Neural cell (in vitro differentiated cells): ENCODE measurements around the gene SRPX2. TPM values are rescaled to one million over a fixed set of nuclear protein-coding genes. Genes with fewer than 3 reads are reported as not detected.
"Not testable (repeated sequence)": the region's sequence is repeated elsewhere in the genome, so short reads cannot be mapped to it uniquely, and the experiment has no call there.

ENCODE experiments used
- H2AFZ ChIP-seq: fragments of 200-600, 300-800 bp; sonication (generic), shearing (Covaris generic); 2 replicates; pipeline ENCODE4 v1.6.0; 2014; ENCODE audit warnings: low read depth, mild to moderate bottlenecking, antibody characterized with exemption, low read length, moderate library complexity
- H3F3A ChIP-seq: fragments of 200-600 bp; shearing (Covaris generic); 2 replicates; pipeline ENCODE4 v1.6.1; 2016; ENCODE audit warnings: mild to moderate bottlenecking, moderate library complexity, mixed read lengths, antibody characterized with exemption, low read length; ENCODE audit not compliant: insufficient read depth, poor library complexity, severe bottlenecking
- H3K27ac ChIP-seq: fragments of 200-600, 300-800 bp; sonication (generic), shearing (Covaris generic); 2 replicates; pipeline ENCODE4 v1.5.1; 2014; ENCODE audit warnings: mild to moderate bottlenecking, low read length, moderate library complexity
- H3K27me3 ChIP-seq: fragments of 300-800, 200-600 bp; sonication (generic), shearing (Covaris generic); 2 replicates; pipeline ENCODE4 v1.6.0; 2014; ENCODE audit warnings: mild to moderate bottlenecking, low read depth, low read length, moderate library complexity; ENCODE audit not compliant: insufficient read depth
- H3K36me3 ChIP-seq: fragments of 300-800, 200-600 bp; sonication (generic), shearing (Covaris generic); 2 replicates; pipeline ENCODE4 v1.5.1; 2014; ENCODE audit warnings: mild to moderate bottlenecking, antibody characterized with exemption, low read length, moderate library complexity; ENCODE audit not compliant: insufficient read depth
- H3K4me2 ChIP-seq: fragments of 300-800, 200-600 bp; sonication (generic), shearing (Covaris generic); 2 replicates; pipeline ENCODE4 v1.6.0; 2014; ENCODE audit warnings: mild to moderate bottlenecking, low read length
- H3K4me3 ChIP-seq: fragments of 300-800, 200-600 bp; sonication (generic), shearing (Covaris generic); 2 replicates; pipeline ENCODE4 v1.5.1; 2014; ENCODE audit warnings: mild to moderate bottlenecking, low read length, moderate library complexity
- H3K79me2 ChIP-seq: fragments of 200-600 bp; shearing (Covaris generic); replicated peaks from 2 replicates; pipeline ENCODE4 v1.6.0; 2014; ENCODE audit warnings: mild to moderate bottlenecking, low read length, moderate library complexity; ENCODE audit not compliant: insufficient read depth
- H3K9ac ChIP-seq: fragments of 300-800, 200-600 bp; sonication (generic), shearing (Covaris generic); 2 replicates; pipeline ENCODE4 v1.6.1; 2016; ENCODE audit warnings: mild to moderate bottlenecking, low read length, mixed read lengths
- H3K9me2 ChIP-seq: fragments of 200-600 bp; shearing (Covaris generic); 2 replicates; pipeline ENCODE4 v1.6.1; 2016; ENCODE audit warnings: mild to moderate bottlenecking, low read length, mixed read lengths; ENCODE audit not compliant: insufficient read depth
- H3K9me3 ChIP-seq: fragments of 200-600, 300-800 bp; sonication (generic), shearing (Covaris generic); 2 replicates; pipeline ENCODE4 v1.6.1; 2016; ENCODE audit warnings: mild to moderate bottlenecking, mixed run types, low read length, moderate library complexity, mixed read lengths
- H4K20me1 ChIP-seq: fragments of 200-600 bp; shearing (Covaris generic); 2 replicates; pipeline ENCODE4 v1.6.1; 2016; ENCODE audit warnings: mild to moderate bottlenecking, mixed run types; ENCODE audit not compliant: insufficient read depth
- CTCF ChIP-seq: fragments of 450-650 bp; IDR thresholded peaks from 2 replicates; pipeline ENCODE4 v1.5.1; 2014; ENCODE audit warnings: antibody characterized with exemption, mild to moderate bottlenecking, moderate library complexity; ENCODE audit not compliant: poor library complexity, severe bottlenecking
- EP300 ChIP-seq: fragments of 450-650 bp; conservative IDR thresholded peaks from 2 replicates; pipeline ENCODE4 v1.6.1; 2014; ENCODE audit warnings: antibody characterized with exemption, mild to moderate bottlenecking, moderate library complexity; ENCODE audit not compliant: poor library complexity, severe bottlenecking
- EZH2 ChIP-seq: fragments of 200-600, 300-800 bp; shearing (Covaris generic), sonication (generic); IDR thresholded peaks from 2 replicates; pipeline ENCODE4 v1.6.1; 2014; ENCODE audit warnings: antibody characterized with exemption, low read length, borderline replicate concordance, mild to moderate bottlenecking; ENCODE audit not compliant: insufficient read depth, poor library complexity, severe bottlenecking
- MXI1 ChIP-seq: fragments of 450-650 bp; conservative IDR thresholded peaks from 2 replicates; pipeline ENCODE4 v1.6.1; 2014; ENCODE audit warnings: antibody characterized with exemption, mild to moderate bottlenecking; ENCODE audit not compliant: poor library complexity, severe bottlenecking
- POLR2AphosphoS5 ChIP-seq: IDR thresholded peaks from 2 replicates; pipeline ENCODE4 v1.6.1; 2012
- RAD21 ChIP-seq: fragments of 450-650 bp; conservative IDR thresholded peaks from 2 replicates; pipeline ENCODE4 v1.6.1; 2014; ENCODE audit warnings: antibody characterized with exemption, mild to moderate bottlenecking, moderate library complexity
- REST ChIP-seq: IDR thresholded peaks from 2 replicates; pipeline ENCODE4 v1.6.1; 2012; ENCODE audit warnings: borderline replicate concordance
- SMC3 ChIP-seq: fragments of 450-650 bp; conservative IDR thresholded peaks from 2 replicates; pipeline ENCODE4 v1.6.1; 2014; ENCODE audit warnings: antibody characterized with exemption, mild to moderate bottlenecking, moderate library complexity; ENCODE audit not compliant: poor library complexity
- TAF1 ChIP-seq: IDR thresholded peaks from 2 replicates; pipeline ENCODE4 v1.6.1; 2012; ENCODE audit warnings: low read depth
- polyA plus RNA-seq: library from polyadenylated mRNA; depleted of rRNA; stranded (reverse); fragments of >200 nt; gene quantifications from 2 replicates; pipeline ENCODE4 v1.2.3, GENCODE V29; 2014

The SRPX2 gene
- polyA plus RNA-seq, 1 donor from 2014 or later, result 0.59 TPM

GRCh38 chrX:100721328-100721727, 77.3 kb downstream of the SRPX2 start:
- H3K4me2 ChIP-seq, result no peak overlapping the region
- TF ChIP-seq EZH2, result no peak
- TF ChIP-seq CTCF, result no peak
- TF ChIP-seq EP300, result no peak
- no peak for TF ChIP-seq MXI1
- no peak for TF ChIP-seq SMC3
- TF ChIP-seq TAF1, result no peak
- TF ChIP-seq POLR2AphosphoS5, result no peak
- TF ChIP-seq RAD21, result no peak
- TF ChIP-seq REST, result no peak
- no peak overlapping the region for H3K27ac ChIP-seq
- no peaks in the 10 kb centered on the region for H3K9me3 ChIP-seq
- no peaks in the 10 kb centered on the region for H3K79me2 ChIP-seq
- no peak overlapping the region for H3K9ac ChIP-seq
- no peaks in the 10 kb centered on the region for H4K20me1 ChIP-seq
- no peaks in the 10 kb centered on the region for H3F3A ChIP-seq
- no peak overlapping the region for H3K4me3 ChIP-seq
- no peaks in the 10 kb centered on the region for H3K27me3 ChIP-seq
- H3K9me2 ChIP-seq, result no peaks in the 10 kb centered on the region
- H2AFZ ChIP-seq, result no peak overlapping the region
- H3K36me3 ChIP-seq, result no peaks in the 10 kb centered on the region

- H3K9me2 ChIP-seq, H3K4me2 ChIP-seq, H3K9ac ChIP-seq, H4K20me1 ChIP-seq, H2AFZ ChIP-seq, H3K27ac ChIP-seq, H3K27me3 ChIP-seq, H3K9me3 ChIP-seq, H3F3A ChIP-seq, H3K79me2 ChIP-seq, H3K4me3 ChIP-seq, H3K36me3 ChIP-seq: not testable (repeated sequence)
Measured at GRCh38 chrX:100724006-100724405, 80.0 kb downstream of the SRPX2 start.

Other genes with a start within 250 kb of the SRPX2 start
- 8.2 and 8.4 TPM in 2 replicates for gene PCDH19, start 233.9 kb upstream of the SRPX2 start, polyA plus RNA-seq
- gene TNMD, start 59.3 kb upstream of the SRPX2 start, polyA plus RNA-seq, result 0.24 TPM in 1 of 2 replicates, not detected in the other
- 45.8 and 63.3 TPM in 2 replicates for gene TSPAN6, start 7.4 kb upstream of the SRPX2 start, polyA plus RNA-seq
- gene SYTL4, start 87.9 kb downstream of the SRPX2 start, polyA plus RNA-seq, result 0.11 TPM in 1 of 2 replicates, not detected in the other
- 19.2 and 21.6 TPM in 2 replicates for gene CSTF2, start 176.2 kb downstream of the SRPX2 start, polyA plus RNA-seq
- not detected in 2 replicates for gene NOX1, start 230.2 kb downstream of the SRPX2 start, polyA plus RNA-seq